Esophagus (tissue), 2 donors: ENCODE measurements around the gene NUP93. TPM values are rescaled to one million over a fixed set of nuclear protein-coding genes. Genes with fewer than 3 reads are reported as not detected.

Experiments used
- H3K27ac ChIP-seq, 2 donors: one replicate each; pipeline ENCODE4 v1.5.1; 2013; ENCODE audit warnings: low read depth in 2 of 2, mild to moderate bottlenecking in 2 of 2, inconsistent platforms in 1 of 2, low read length in 1 of 2, moderate library complexity in 1 of 2
- H3K27me3 ChIP-seq, 2 donors: one replicate each; pipeline ENCODE4 v1.6.1; 2013; ENCODE audit warnings: low read length in 2 of 2, control low read depth in 1 of 2, mild to moderate bottlenecking in 1 of 2; ENCODE audit not compliant: insufficient read depth in 2 of 2, control insufficient read depth in 1 of 2
- H3K36me3 ChIP-seq, 2 donors: one replicate each; pipeline ENCODE4 v1.6.1; 2013; ENCODE audit warnings: low read length in 1 of 2; ENCODE audit not compliant: control insufficient read depth in 2 of 2, insufficient read depth in 2 of 2
- H3K4me1 ChIP-seq, 2 donors: one replicate each; pipeline ENCODE4 v1.6.1; 2013; ENCODE audit warnings: low read length in 1 of 2; ENCODE audit not compliant: control insufficient read depth in 2 of 2, insufficient read depth in 2 of 2
- H3K4me3 ChIP-seq, 2 donors: one replicate each; pipeline ENCODE4 v1.5.1; 2013; ENCODE audit warnings: low read length in 2 of 2, mild to moderate bottlenecking in 2 of 2, low read depth in 1 of 2, moderate library complexity in 1 of 2
- H3K9me3 ChIP-seq, 2 donors: one replicate each; pipeline ENCODE4 v1.6.1; 2013; ENCODE audit warnings: mild to moderate bottlenecking in 2 of 2, low read depth in 1 of 2, low read length in 1 of 2, moderate library complexity in 1 of 2; ENCODE audit not compliant: control insufficient read depth in 2 of 2, insufficient read depth in 1 of 2
- WGBS, 2 donors: extraction: QIAGEN DNeasy Blood & Tissue Kit; methylation state at CpG; one replicate each; pipeline ENCODE4 v1.1.7; 2013; 5-methylcytosine and 5-hydroxymethylcytosine counted together
- polyA plus RNA-seq, 2 donors: library from polyadenylated mRNA; stranded (reverse); fragments of 200-250 nt; gene quantifications; one replicate each; pipeline ENCODE4 v1.2.3, GENCODE V29; 2013
- donor health status: healthy with polysubstance abuse.
- donor health status: Bipolar disorder and iron deficiency.

NUP93 gene
- polyA plus RNA-seq, 2 donors: 36.0 to 38.0 TPM

GRCh38 chr16:56848955-56849689 is 119.2 kb downstream of the NUP93 start:
- Histone ChIP-seq H3K9me3 (no peaks in the 10 kb centered on the region), H3K4me3 (no peak overlapping the region), H3K27ac (no peak overlapping the region), H3K27me3 (no peaks in the 10 kb centered on the region), H3K36me3 (peaks cover 4% of the 10 kb centered on the region in 2 donors), H3K4me1 (peaks cover 0 to 3% of the 10 kb centered on the region in 2 donors)
- WGBS, 2 donors: 39 to 40% methylated on average over 7 of the region's 7 CpGs

- Histone ChIP-seq H3K27me3 (no peaks in the 10 kb centered on the region), H3K27ac (no peak overlapping the region), H3K36me3 (peaks cover 0 to 3% of the 10 kb centered on the region in 2 donors), H3K4me3 (no peak overlapping the region), H3K9me3 (no peaks in the 10 kb centered on the region), H3K4me1 (peaks cover 0 to 3% of the 10 kb centered on the region in 2 donors)
- 86 to 88% methylated on average over 11 of the region's 11 CpGs for WGBS, 2 donors
Observed at GRCh38 chr16:56849690-56850680, 120.1 kb downstream of the NUP93 start.

GRCh38 chr16:56851671-56852400 is 121.9 kb downstream of the NUP93 start:
- H3K9me3 ChIP-seq: no peaks in the 10 kb centered on the region
- H3K4me3 ChIP-seq: no peak overlapping the region
- 63 to 69% methylated on average over 8 of the region's 8 CpGs for WGBS, 2 donors
- no peaks in the 10 kb centered on the region for H3K27me3 ChIP-seq
- no peak overlapping the region for H3K27ac ChIP-seq
- peaks cover 0 to 3% of the 10 kb centered on the region in 2 donors for H3K4me1 ChIP-seq
- H3K36me3 ChIP-seq: no peaks in the 10 kb centered on the region

- 74 to 77% methylated on average over 3 of the region's 3 CpGs for WGBS, 2 donors
Observed at GRCh38 chr16:56852401-56852730, 122.4 kb downstream of the NUP93 start.

GRCh38 chr16:56852968-56853367 is 123.0 kb downstream of the NUP93 start:
- Histone ChIP-seq H3K27me3 (no peaks in the 10 kb centered on the region), H3K4me3 (no peak overlapping the region), H3K27ac (no peak overlapping the region), H3K36me3 (no peaks in the 10 kb centered on the region), H3K4me1 (peaks cover 0 to 3% of the 10 kb centered on the region in 2 donors), H3K9me3 (no peaks in the 10 kb centered on the region)
- 94 to 97% methylated on average over 11 of the region's 11 CpGs for WGBS, 2 donors

More at GRCh38 chr16:56852401-56852730, 122.4 kb downstream of the NUP93 start:
- no peak overlapping the region for H3K27ac ChIP-seq
- H3K27me3 ChIP-seq: no peaks in the 10 kb centered on the region
- no peaks in the 10 kb centered on the region for H3K9me3 ChIP-seq
- H3K4me3 ChIP-seq: no peak overlapping the region
- peaks cover 0 to 3% of the 10 kb centered on the region in 2 donors for H3K4me1 ChIP-seq
- H3K36me3 ChIP-seq: no peaks in the 10 kb centered on the region

GRCh38 chr16:56855201-56855600 is 125.3 kb downstream of the NUP93 start:
- Histone ChIP-seq H3K9me3 (no peaks in the 10 kb centered on the region), H3K4me1 (no peaks in the 10 kb centered on the region), H3K27ac (no peak overlapping the region), H3K36me3 (no peaks in the 10 kb centered on the region), H3K27me3 (no peaks in the 10 kb centered on the region), H3K4me3 (no peak overlapping the region)
- 93 to 94% methylated on average over 6 of the region's 6 CpGs for WGBS, 2 donors

GRCh38 chr16:56855946-56856345 is 126.0 kb downstream of the NUP93 start:
- Histone ChIP-seq H3K9me3 (no peaks in the 10 kb centered on the region), H3K36me3 (no peaks in the 10 kb centered on the region), H3K27me3 (no peaks in the 10 kb centered on the region), H3K4me1 (no peaks in the 10 kb centered on the region), H3K4me3 (no peak overlapping the region), H3K27ac (no peak overlapping the region)
- 76 to 80% methylated on average over 4 of the region's 4 CpGs for WGBS, 2 donors

GRCh38 chr16:56856876-56857447 is 127.0 kb downstream of the NUP93 start:
- no peaks in the 10 kb centered on the region for H3K27me3 ChIP-seq
- H3K27ac ChIP-seq: no peak overlapping the region
- no peaks in the 10 kb centered on the region for H3K36me3 ChIP-seq
- 58 to 66% methylated on average over 6 of the region's 6 CpGs for WGBS, 2 donors
- no peak overlapping the region for H3K4me3 ChIP-seq
- no peaks in the 10 kb centered on the region for H3K4me1 ChIP-seq
- no peaks in the 10 kb centered on the region for H3K9me3 ChIP-seq

GRCh38 chr16:56858374-56858773 is 128.4 kb downstream of the NUP93 start:
- no peaks in the 10 kb centered on the region for H3K4me1 ChIP-seq
- no peaks in the 10 kb centered on the region for H3K36me3 ChIP-seq
- H3K27ac ChIP-seq: no peak overlapping the region
- H3K27me3 ChIP-seq: no peaks in the 10 kb centered on the region
- no peaks in the 10 kb centered on the region for H3K9me3 ChIP-seq
- 92 to 94% methylated on average over 14 of the region's 14 CpGs for WGBS, 2 donors
- no peak overlapping the region for H3K4me3 ChIP-seq
